ENCODE data around the gene RFK.

DNA sequence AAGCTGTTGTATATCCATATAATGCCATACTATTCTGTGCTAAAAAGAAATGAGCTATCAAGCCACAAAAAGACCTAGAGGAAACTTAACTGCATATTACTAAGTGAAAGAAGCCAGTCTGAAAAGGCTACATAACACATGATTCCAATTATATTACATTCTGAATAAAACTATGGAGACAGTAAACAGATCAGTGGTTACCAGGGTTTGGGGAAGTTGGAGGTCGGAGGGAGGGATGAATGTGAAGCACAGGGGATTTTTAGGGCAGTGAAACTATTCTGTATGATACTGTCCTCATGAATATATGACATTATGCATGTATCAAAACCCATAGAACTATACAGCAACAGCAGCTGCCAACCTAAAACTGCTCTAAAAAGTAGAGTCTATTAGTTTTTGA is 5.6 kb upstream of the RFK start:
- TF ChIP-seq RAD21 (IDR thresholded peaks at IDR 0.05) (no peak), YY1 (IDR thresholded peaks at IDR 0.05) (no peak), SP1 (IDR thresholded peaks at IDR 0.05) (no peak), HNF4A (conservative IDR thresholded peaks at IDR 0.05) (no peak)
- TF ChIP-seq, protein P1, sequence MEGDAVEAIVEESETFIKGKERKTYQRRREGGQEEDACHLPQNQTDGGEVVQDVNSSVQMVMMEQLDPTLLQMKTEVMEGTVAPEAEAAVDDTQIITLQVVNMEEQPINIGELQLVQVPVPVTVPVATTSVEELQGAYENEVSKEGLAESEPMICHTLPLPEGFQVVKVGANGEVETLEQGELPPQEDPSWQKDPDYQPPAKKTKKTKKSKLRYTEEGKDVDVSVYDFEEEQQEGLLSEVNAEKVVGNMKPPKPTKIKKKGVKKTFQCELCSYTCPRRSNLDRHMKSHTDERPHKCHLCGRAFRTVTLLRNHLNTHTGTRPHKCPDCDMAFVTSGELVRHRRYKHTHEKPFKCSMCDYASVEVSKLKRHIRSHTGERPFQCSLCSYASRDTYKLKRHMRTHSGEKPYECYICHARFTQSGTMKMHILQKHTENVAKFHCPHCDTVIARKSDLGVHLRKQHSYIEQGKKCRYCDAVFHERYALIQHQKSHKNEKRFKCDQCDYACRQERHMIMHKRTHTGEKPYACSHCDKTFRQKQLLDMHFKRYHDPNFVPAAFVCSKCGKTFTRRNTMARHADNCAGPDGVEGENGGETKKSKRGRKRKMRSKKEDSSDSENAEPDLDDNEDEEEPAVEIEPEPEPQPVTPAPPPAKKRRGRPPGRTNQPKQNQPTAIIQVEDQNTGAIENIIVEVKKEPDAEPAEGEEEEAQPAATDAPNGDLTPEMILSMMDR (IDR thresholded peaks at IDR 0.05; ENCODE audit: low read depth, low read length, missing input control): no peak
- TF ChIP-seq, protein P2, sequence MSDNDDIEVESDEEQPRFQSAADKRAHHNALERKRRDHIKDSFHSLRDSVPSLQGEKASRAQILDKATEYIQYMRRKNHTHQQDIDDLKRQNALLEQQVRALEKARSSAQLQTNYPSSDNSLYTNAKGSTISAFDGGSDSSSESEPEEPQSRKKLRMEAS (IDR thresholded peaks at IDR 0.05): no peak
- TF ChIP-seq, protein P3, sequence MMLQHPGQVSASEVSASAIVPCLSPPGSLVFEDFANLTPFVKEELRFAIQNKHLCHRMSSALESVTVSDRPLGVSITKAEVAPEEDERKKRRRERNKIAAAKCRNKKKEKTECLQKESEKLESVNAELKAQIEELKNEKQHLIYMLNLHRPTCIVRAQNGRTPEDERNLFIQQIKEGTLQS (IDR thresholded peaks at IDR 0.05): no peak
- TF ChIP-seq, protein P4, sequence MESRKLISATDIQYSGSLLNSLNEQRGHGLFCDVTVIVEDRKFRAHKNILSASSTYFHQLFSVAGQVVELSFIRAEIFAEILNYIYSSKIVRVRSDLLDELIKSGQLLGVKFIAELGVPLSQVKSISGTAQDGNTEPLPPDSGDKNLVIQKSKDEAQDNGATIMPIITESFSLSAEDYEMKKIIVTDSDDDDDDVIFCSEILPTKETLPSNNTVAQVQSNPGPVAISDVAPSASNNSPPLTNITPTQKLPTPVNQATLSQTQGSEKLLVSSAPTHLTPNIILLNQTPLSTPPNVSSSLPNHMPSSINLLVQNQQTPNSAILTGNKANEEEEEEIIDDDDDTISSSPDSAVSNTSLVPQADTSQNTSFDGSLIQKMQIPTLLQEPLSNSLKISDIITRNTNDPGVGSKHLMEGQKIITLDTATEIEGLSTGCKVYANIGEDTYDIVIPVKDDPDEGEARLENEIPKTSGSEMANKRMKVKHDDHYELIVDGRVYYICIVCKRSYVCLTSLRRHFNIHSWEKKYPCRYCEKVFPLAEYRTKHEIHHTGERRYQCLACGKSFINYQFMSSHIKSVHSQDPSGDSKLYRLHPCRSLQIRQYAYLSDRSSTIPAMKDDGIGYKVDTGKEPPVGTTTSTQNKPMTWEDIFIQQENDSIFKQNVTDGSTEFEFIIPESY (IDR thresholded peaks at IDR 0.05): no peak
